Neural progenitor cell (in vitro differentiated cells): ENCODE measurements around the gene ATP5F1E.

Experiments
- EZH2 ChIP-seq: fragments of 200-600 bp; sonication (generic); IDR thresholded peaks from 2 replicates; pipeline ENCODE4 v1.6.1; 2017; ENCODE audit warnings: antibody characterized with exemption, mild to moderate bottlenecking, moderate library complexity
- TF ChIP-seq, protein P1 (sequence below): fragments of 200-600 bp; sonication (generic); IDR thresholded peaks from 2 replicates; pipeline ENCODE4 v1.5.1; 2017; ENCODE audit warnings: antibody characterized with exemption, mild to moderate bottlenecking

DNA sequence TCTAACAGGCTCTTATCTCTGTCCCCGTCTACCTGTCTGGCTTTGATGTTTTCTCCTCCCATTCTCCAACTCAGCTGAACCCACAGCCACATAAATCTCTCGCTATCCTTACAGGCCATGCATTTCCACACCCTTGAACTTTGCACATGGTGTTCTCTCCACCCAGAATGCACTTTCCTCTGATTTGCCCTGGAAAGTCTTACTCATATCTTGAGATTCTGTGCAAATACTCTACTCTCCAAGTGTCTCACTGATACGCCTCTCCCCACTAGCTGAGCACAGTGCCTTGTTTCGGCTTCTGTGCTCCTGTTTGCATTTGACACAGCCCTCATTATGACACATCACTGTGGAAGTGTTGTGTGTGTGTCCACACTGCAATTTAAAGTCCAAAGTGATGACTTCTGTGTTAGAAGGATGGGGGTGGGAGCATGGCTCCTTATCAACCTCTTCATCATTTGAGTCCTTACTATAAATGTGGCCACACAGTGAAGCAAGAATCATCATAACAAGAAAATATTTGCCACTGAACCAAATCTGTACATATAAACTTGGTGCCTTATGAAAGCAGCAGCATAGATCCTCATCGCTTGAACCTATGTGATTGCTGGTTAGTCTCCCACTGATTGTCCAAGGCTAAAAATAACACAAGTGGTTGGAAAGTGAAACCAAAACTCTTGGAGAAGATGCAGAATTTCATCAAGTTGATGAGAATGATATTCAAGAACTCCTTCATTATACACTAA, 16.0 kb upstream of the ATP5F1E start:
- TF ChIP-seq EZH2, result no peak
- TF ChIP-seq, protein P1, sequence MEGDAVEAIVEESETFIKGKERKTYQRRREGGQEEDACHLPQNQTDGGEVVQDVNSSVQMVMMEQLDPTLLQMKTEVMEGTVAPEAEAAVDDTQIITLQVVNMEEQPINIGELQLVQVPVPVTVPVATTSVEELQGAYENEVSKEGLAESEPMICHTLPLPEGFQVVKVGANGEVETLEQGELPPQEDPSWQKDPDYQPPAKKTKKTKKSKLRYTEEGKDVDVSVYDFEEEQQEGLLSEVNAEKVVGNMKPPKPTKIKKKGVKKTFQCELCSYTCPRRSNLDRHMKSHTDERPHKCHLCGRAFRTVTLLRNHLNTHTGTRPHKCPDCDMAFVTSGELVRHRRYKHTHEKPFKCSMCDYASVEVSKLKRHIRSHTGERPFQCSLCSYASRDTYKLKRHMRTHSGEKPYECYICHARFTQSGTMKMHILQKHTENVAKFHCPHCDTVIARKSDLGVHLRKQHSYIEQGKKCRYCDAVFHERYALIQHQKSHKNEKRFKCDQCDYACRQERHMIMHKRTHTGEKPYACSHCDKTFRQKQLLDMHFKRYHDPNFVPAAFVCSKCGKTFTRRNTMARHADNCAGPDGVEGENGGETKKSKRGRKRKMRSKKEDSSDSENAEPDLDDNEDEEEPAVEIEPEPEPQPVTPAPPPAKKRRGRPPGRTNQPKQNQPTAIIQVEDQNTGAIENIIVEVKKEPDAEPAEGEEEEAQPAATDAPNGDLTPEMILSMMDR, result no peak
